Gastrocnemius medialis (tissue), 4 donors: ENCODE results near the gene GYG2. TPM values are rescaled to one million over a fixed set of nuclear protein-coding genes. Genes with fewer than 3 reads are reported as not detected.
"Not testable (repeated sequence)": the region's sequence is repeated elsewhere in the genome, so short reads cannot be mapped to it uniquely, and the experiment has no call there.

Source experiments
- ATAC-seq, 2 donors: fragments of 150-250 bp; one replicate each; pipeline ENCODE4 v1.9.1; 2016
- DNase-seq, 2 donors: peaks; one replicate each; pipeline ENCODE4 v3.0.0-alpha.2; 2019
- H3K27ac ChIP-seq, 4 donors: fragments of 200-600 bp; sonication (generic); 1 replicate in 1 of 4; 2 replicates in 3 of 4; pipeline ENCODE4 v1.5.1; 2016 to 2018; ENCODE audit warnings: mild to moderate bottlenecking in 2 of 4, moderate library complexity in 1 of 4
- H3K27me3 ChIP-seq, 3 donors: fragments of 200-600 bp; sonication (generic) in 2 of 3; 1 replicate in 1 of 3; 2 replicates in 2 of 3; pipeline versions ENCODE4 v1.5.1 to v1.6.0; 2016 to 2019; ENCODE audit warnings: mild to moderate bottlenecking in 1 of 3, moderate library complexity in 1 of 3
- H3K36me3 ChIP-seq, 2 donors: fragments of 200-600 bp; sonication (generic) in 1 of 2; one replicate each; pipeline ENCODE4 v1.5.1; 2017 to 2018
- H3K4me1 ChIP-seq, 2 donors: fragments of 200-600 bp; sonication (generic) in 1 of 2; one replicate each; pipeline ENCODE4 v1.5.1; 2016 to 2017; ENCODE audit warnings: mild to moderate bottlenecking in 2 of 2
- H3K4me3 ChIP-seq, 4 donors: fragments of 200-600 bp; sonication (generic) in 3 of 4; 1 replicate in 1 of 4; 2 replicates in 3 of 4; pipeline ENCODE4 v1.5.1; 2016 to 2019; ENCODE audit warnings: mild to moderate bottlenecking in 2 of 4
- H3K9me3 ChIP-seq, 3 donors: fragments of 200-600 bp; sonication (generic) in 2 of 3; 1 replicate in 1 of 3; 2 replicates in 2 of 3; pipeline ENCODE4 v1.5.1; 2016 to 2019
- CTCF ChIP-seq, 5 experiments: fragments of 450-650 bp in 3 of 5; fragments of 200-600 bp in 2 of 5; sonication (generic) in 2 of 5; IDR thresholded peaks in 4 of 5; conservative IDR thresholded peaks in 1 of 5; 1 replicate in 4 of 5; 2 replicates in 1 of 5; pipeline ENCODE4 v1.5.1; 2016 to 2019; ENCODE audit warnings: antibody characterized with exemption in 5 of 5, mild to moderate bottlenecking in 3 of 5, moderate library complexity in 3 of 5
- POLR2A ChIP-seq, 2 donors: fragments of 450-650 bp; IDR thresholded peaks; one replicate each; pipeline ENCODE4 v1.6.1; 2017; ENCODE audit warnings: antibody characterized with exemption in 2 of 2, mild to moderate bottlenecking in 2 of 2, moderate library complexity in 2 of 2
- in situ Hi-C, 4 donors: fragments of 200-750 bp; cut with MboI; loops; one replicate each; pipeline versions ENCODE4 v1.15.0 to v1.8.0; 2017; ENCODE audit warnings: low sequenced_read_pairs in 4 of 4
- intact Hi-C: fragments of 100-400 bp; cut with DNase I; formaldehyde crosslinking; loops from one replicate; pipeline ENCODE4 v1.15.1; 2023; ENCODE audit warnings: low total_unique reads
- total RNA-seq, 4 donors: library from RNA; depleted of rRNA; stranded (reverse); fragments of >200 nt; gene quantifications; one replicate each; pipeline versions ENCODE4 v1.1.0 to v1.2.3, GENCODE V29; 2016

The GYG2 gene
- total RNA-seq, 4 donors from 2014 or later = 0.67 to 0.92 TPM; not detected in 2

- TF ChIP-seq CTCF (IDR thresholded peaks at IDR 0.05 in 4 of 5, conservative IDR thresholded peaks at IDR 0.05 in 1 of 5) = no peak
- no peak for TF ChIP-seq POLR2A (IDR thresholded peaks at IDR 0.05)
- Histone ChIP-seq H3K27me3 (no peaks in the 10 kb centered on the region), H3K27ac (no peak overlapping the region), H3K9me3 (no peaks in the 10 kb centered on the region), H3K4me1 (no peaks in the 10 kb centered on the region), H3K4me3 (no peak overlapping the region), H3K36me3 (no peaks in the 10 kb centered on the region)
- in situ Hi-C loops (no loop called here), intact Hi-C loops (no loop called here)
- ATAC-seq = no peak
- DNase-seq = no peak
Observed at GRCh38 chrX:2921750-2922149, 93.0 kb downstream of the GYG2 start.

GRCh38 chrX:2924151-2924550 lies 95.4 kb downstream of the GYG2 start:
- no peaks in the 10 kb centered on the region for H3K9me3 ChIP-seq
- in situ Hi-C loops = no loop called here
- no peak overlapping the region for H3K27ac ChIP-seq
- intact Hi-C loops = no loop called here
- no peak overlapping the region for H3K4me3 ChIP-seq
- no peak for ATAC-seq
- TF ChIP-seq POLR2A (IDR thresholded peaks at IDR 0.05) (no peak), CTCF (IDR thresholded peaks at IDR 0.05 in 4 of 5, conservative IDR thresholded peaks at IDR 0.05 in 1 of 5) (no peak)
- no peaks in the 10 kb centered on the region for H3K36me3 ChIP-seq
- H3K27me3 ChIP-seq = peaks cover 0 to 3% (median 0%) of the 10 kb centered on the region in 3 donors
- H3K4me1 ChIP-seq = no peaks in the 10 kb centered on the region
- no peak for DNase-seq

GRCh38 chrX:2926255-2926654 lies 97.5 kb downstream of the GYG2 start:
- intact Hi-C loops, DNase-seq, in situ Hi-C loops: not testable (repeated sequence)

GRCh38 chrX:2926664-2927275 lies 98.0 kb downstream of the GYG2 start:
- no peak overlapping the region for H3K27ac ChIP-seq
- H3K36me3 ChIP-seq = no peaks in the 10 kb centered on the region
- no peaks in the 10 kb centered on the region for H3K9me3 ChIP-seq
- H3K4me1 ChIP-seq = no peaks in the 10 kb centered on the region
- intact Hi-C loops = no loop called here
- no peak for DNase-seq
- H3K4me3 ChIP-seq = no peak overlapping the region
- in situ Hi-C loops = no loop called here
- H3K27me3 ChIP-seq = peaks cover 0 to 10% (median 0%) of the 10 kb centered on the region in 3 donors
- no peak for ATAC-seq
- TF ChIP-seq CTCF (IDR thresholded peaks at IDR 0.05 in 4 of 5, conservative IDR thresholded peaks at IDR 0.05 in 1 of 5) (no peak), POLR2A (IDR thresholded peaks at IDR 0.05) (no peak)

More at GRCh38 chrX:2926255-2926654, 97.5 kb downstream of the GYG2 start:
- H3K27me3 ChIP-seq, H3K27ac ChIP-seq, H3K36me3 ChIP-seq, ATAC-seq, H3K9me3 ChIP-seq, H3K4me1 ChIP-seq, H3K4me3 ChIP-seq: not testable (repeated sequence)

GRCh38 chrX:2928191-2928582 lies 99.5 kb downstream of the GYG2 start:
- no peaks in the 10 kb centered on the region for H3K4me1 ChIP-seq
- peaks cover 0 to 10% (median 0%) of the 10 kb centered on the region in 3 donors for H3K27me3 ChIP-seq
- intact Hi-C loops = no loop called here
- ATAC-seq (no peak), DNase-seq (peak; percentile 2 to 12)
- no peaks in the 10 kb centered on the region for H3K9me3 ChIP-seq
- H3K4me3 ChIP-seq = peak overlapping the region in 3 of 4 donors; percentile 52 to 63 (median 60)
- in situ Hi-C loops = no loop called here
- peak overlapping the region; percentile 52 to 81 (median 77) for H3K27ac ChIP-seq
- H3K36me3 ChIP-seq = no peaks in the 10 kb centered on the region
- TF ChIP-seq CTCF (IDR thresholded peaks at IDR 0.05 in 4 of 5, conservative IDR thresholded peaks at IDR 0.05 in 1 of 5) = no peak
- TF ChIP-seq POLR2A (IDR thresholded peaks at IDR 0.05) = no peak
